Measurements from ENCODE around the gene PPP1R7. TPM values are rescaled to one million over a fixed set of nuclear protein-coding genes. Genes with fewer than 3 reads are reported as not detected.

Gene PPP1R7
- total and polyA plus RNA-seq, 2 of the 4 experiments (the other 2 are of a cell fraction), result 60.8 to 70.0 TPM

GRCh38 chr2:241189093-241189855 is 39.0 kb downstream of the PPP1R7 start:
- dilution Hi-C loops (cut with HindIII; ENCODE audit: low sequenced_read_pairs, unreplicated experiment), result no loop called here

More at GRCh38 chr2:241189093-241189855, 39.0 kb downstream of the PPP1R7 start:
- no peak overlapping the region for H2BK15ac ChIP-seq (ENCODE audit: low read depth, low read length)
- CTCF ChIA-PET, result interaction anchor here (0.7 kb wide), 1 partner anchor 20 kb away, joined by 3 read pairs; no protein-coding TSS in a partner anchor
- H3K14ac ChIP-seq (replicated peaks; ENCODE audit: low read depth, low read length), result no peak overlapping the region
- no peak overlapping the region for H3K27ac ChIP-seq (ENCODE audit: insufficient read depth, low read length)
- H2AFZ ChIP-seq (replicated peaks; ENCODE audit: low read length, poor library complexity), result no peak overlapping the region
- H3K9me3 ChIP-seq (ENCODE audit: control insufficient read depth, insufficient read depth, low read length), result no peaks in the 10 kb centered on the region
- no peaks in the 10 kb centered on the region for H3K36me3 ChIP-seq (ENCODE audit: control insufficient read depth, insufficient read depth, low read length)
- H2AK9ac ChIP-seq (replicated peaks; ENCODE audit: low read depth, low read length, poor library complexity), result no peak overlapping the region
- H3K79me1 ChIP-seq (ENCODE audit: low read depth in 1 of 2, low read length in 2 of 2), result no peaks in the 10 kb centered on the region
- no peak overlapping the region for H4K8ac ChIP-seq (ENCODE audit: low read depth in 2 of 2, low read length in 2 of 2)
- no peak overlapping the region for H3K4me3 ChIP-seq (ENCODE audit: insufficient read depth, low read depth, low read length)
- no peaks in the 10 kb centered on the region for H3K9me1 ChIP-seq (ENCODE audit: insufficient read depth, low read length)
- H3K4ac ChIP-seq (ENCODE audit: low read depth, low read length), result no peak overlapping the region
- H3K9ac ChIP-seq (ENCODE audit: low read depth, low read length), result no peak overlapping the region
- H3K4me1 ChIP-seq (ENCODE audit: control insufficient read depth, insufficient read depth, low read length), result no peaks in the 10 kb centered on the region
- POLR2A ChIA-PET (ENCODE audit: unreplicated experiment), result no interaction called here
- TF ChIP-seq NFE2L2 (IDR thresholded peaks at IDR 0.05; ENCODE audit: low read depth, low read length) (no peak), FOS (IDR thresholded peaks at IDR 0.05; ENCODE audit: low read depth, low read length) (no peak), USF2 (IDR thresholded peaks at IDR 0.05; ENCODE audit: low read depth, low read length) (no peak), MXI1 (IDR thresholded peaks at IDR 0.05; ENCODE audit: borderline replicate concordance, low read depth, low read length) (no peak), MAFK (IDR thresholded peaks at IDR 0.05; ENCODE audit: low read depth, low read length) (no peak), ELK1 (IDR thresholded peaks at IDR 0.05; ENCODE audit: borderline replicate concordance, low read depth, low read length) (no peak), BHLHE40 (IDR thresholded peaks at IDR 0.05; ENCODE audit: low read depth, low read length) (no peak), SMC3 (IDR thresholded peaks at IDR 0.05; ENCODE audit: low read depth, low read length) (no peak), CHD1 (IDR thresholded peaks at IDR 0.05; ENCODE audit: low read depth, low read length) (no peak), RAD21 (IDR thresholded peaks at IDR 0.05; ENCODE audit: low read length) (no peak)
- no TSS peak for BruUV-seq (replicated peaks)
- H4K5ac ChIP-seq (ENCODE audit: low read depth, low read length), result no peak overlapping the region
- no peak for DNase-seq
- no peak for ATAC-seq (ENCODE audit: low read depth)
- no peak overlapping the region for H2BK20ac ChIP-seq (ENCODE audit: low read depth, low read length)
- H3K27me3 ChIP-seq (ENCODE audit: control insufficient read depth, insufficient read depth, low read length), result peaks cover 9% of the 10 kb centered on the region
- no peak overlapping the region for H3K23ac ChIP-seq (ENCODE audit: low read depth, low read length)
- in situ Hi-C loops (cut with MboI; ENCODE audit: low sequenced_read_pairs) (no loop called here), intact Hi-C loops (cut with micrococcal nuclease) (no loop called here)
- H3K56ac ChIP-seq (ENCODE audit: extremely low read depth, insufficient read depth, low read length), result no peak overlapping the region
- no peak overlapping the region for H2BK120ac ChIP-seq (ENCODE audit: low read depth, low read length)
- H3K4me2 ChIP-seq (ENCODE audit: low read depth, low read length), result no peak overlapping the region
- no peak overlapping the region for H2AK5ac ChIP-seq (ENCODE audit: low read depth, low read length)
- no peak overlapping the region for H2BK5ac ChIP-seq (ENCODE audit: low read depth, low read length, poor library complexity, severe bottlenecking)
- no peak overlapping the region for H4K91ac ChIP-seq (ENCODE audit: insufficient read depth, low read depth, low read length)
- 88% methylated on average over 16 of the region's 32 CpGs; no CpG with 5 or more reads in 1 of the 2 experiments for WGBS, 2 experiments (ENCODE audit: extremely low coverage in 2 of 2, insufficient read length in 1 of 2)
- no peak overlapping the region for H3K18ac ChIP-seq (ENCODE audit: low read depth, low read length)
- no peaks in the 10 kb centered on the region; the same call in 1 of the 2 replicates for H4K20me1 ChIP-seq (ENCODE audit: insufficient read depth, low read length)

Measured in IMR-90 (cell line).